LNCaP clone FGC (cell line): ENCODE data around the gene TOP3B.

Experiments used
- DNase-seq: peaks from one replicate; pipeline ENCODE4 v3.0.0-alpha.2; 2011; ENCODE audit warnings: low read depth
- H3K4me3 ChIP-seq: 2 replicates; pipeline ENCODE4 v1.5.1; 2011; ENCODE audit warnings: mild to moderate bottlenecking, low read depth, low read length, control low read depth
- TF ChIP-seq, protein P1 (sequence below): IDR thresholded peaks from 2 replicates; pipeline ENCODE4 v1.5.1; 2012; ENCODE audit warnings: mild to moderate bottlenecking; ENCODE audit not compliant: control insufficient read depth, insufficient read depth; ENCODE audit errors: extremely low read depth

Gene TOP3B

GRCh38 chr22:21921729-21922128 lies 60.9 kb downstream of the TOP3B start:
- no peak overlapping the region for H3K4me3 ChIP-seq
- DNase-seq, result no peak
- TF ChIP-seq, protein P1, sequence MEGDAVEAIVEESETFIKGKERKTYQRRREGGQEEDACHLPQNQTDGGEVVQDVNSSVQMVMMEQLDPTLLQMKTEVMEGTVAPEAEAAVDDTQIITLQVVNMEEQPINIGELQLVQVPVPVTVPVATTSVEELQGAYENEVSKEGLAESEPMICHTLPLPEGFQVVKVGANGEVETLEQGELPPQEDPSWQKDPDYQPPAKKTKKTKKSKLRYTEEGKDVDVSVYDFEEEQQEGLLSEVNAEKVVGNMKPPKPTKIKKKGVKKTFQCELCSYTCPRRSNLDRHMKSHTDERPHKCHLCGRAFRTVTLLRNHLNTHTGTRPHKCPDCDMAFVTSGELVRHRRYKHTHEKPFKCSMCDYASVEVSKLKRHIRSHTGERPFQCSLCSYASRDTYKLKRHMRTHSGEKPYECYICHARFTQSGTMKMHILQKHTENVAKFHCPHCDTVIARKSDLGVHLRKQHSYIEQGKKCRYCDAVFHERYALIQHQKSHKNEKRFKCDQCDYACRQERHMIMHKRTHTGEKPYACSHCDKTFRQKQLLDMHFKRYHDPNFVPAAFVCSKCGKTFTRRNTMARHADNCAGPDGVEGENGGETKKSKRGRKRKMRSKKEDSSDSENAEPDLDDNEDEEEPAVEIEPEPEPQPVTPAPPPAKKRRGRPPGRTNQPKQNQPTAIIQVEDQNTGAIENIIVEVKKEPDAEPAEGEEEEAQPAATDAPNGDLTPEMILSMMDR, result no peak

- DNase-seq, result no peak
- TF ChIP-seq, protein P1, result no peak
- H3K4me3 ChIP-seq, result no peak overlapping the region
Observed at GRCh38 chr22:21921184-21921721, 61.3 kb downstream of the TOP3B start.

DNA sequence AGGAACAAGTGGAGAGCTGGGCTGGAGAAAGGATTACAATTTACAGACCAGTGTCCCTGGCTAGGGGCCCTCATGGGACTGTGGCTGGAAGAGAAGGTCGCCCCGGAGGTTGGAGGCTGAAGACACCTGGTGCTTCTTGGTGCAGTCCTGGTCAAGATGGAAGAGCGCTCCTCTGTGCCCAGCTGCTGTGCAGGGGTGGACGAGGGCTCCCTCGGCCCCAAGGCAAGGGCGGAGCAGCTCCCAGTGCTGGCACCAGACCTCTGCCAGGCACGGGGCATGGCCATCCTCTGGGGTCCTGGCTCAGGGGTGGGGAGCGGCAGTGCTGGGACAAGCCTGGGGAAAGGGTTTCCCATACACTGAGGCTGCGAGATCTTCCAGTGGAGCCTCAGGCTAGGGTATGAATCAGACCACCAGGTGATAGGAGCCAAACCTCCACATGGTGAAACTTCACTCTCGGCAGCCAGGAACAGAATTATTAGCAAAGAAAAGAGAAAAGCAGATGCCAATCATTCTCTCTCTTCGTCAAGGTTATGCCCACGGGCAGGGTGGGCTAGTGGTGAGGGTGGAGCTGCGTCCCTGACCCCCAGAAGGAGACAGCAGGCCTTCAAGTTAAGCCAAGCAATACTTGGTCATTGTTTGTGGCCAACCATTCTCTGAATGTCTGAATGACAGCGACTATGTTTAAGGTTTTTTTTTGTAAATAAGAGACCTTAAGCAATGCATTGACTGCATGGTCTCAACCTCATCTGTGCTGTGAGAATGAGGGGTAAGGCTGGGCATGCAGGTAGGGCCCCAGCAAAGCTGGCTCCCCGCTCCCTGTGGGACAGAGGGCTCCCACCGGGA lies 62.0 kb downstream of the TOP3B start:
- no peak for DNase-seq
- TF ChIP-seq, protein P1, result no peak
- no peak overlapping the region for H3K4me3 ChIP-seq

DNA sequence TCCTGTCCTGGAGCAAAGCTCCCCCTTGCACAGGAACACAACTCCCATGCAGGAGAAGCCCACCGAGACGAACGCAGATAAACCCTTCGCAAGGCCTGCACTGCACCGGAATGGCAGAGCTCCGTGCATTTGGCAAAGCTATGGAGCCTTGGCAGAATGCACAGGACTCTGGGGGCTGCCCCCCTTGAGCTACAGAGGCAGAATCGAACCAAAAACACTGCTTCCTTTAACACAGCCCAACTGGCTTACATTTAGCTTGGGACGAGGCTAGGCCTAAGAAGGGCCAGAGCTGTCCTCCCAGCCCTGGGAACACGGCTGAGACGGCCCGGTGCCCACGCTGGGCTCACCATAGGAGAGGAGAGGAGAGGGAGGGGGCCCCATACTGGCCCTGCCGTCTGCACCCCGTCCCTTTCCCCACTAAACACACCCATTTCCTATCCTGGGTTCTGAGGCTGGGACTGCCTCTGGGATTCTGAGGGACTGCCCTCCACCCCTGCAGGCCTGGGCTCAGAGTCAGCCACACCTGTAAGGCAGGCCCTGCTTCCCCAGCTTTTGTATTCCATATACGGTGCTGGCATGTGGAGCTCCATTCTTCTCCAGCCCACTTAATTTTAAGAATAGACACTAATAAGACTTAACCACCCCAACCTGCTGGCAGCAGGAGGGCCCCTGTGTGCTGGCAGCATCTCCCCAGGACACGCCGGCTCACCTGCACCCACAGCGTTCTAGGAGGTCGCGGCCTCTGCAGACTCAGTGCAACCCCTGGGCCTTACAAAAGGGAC lies 62.9 kb downstream of the TOP3B start:
- TF ChIP-seq, protein P1, result no peak
- H3K4me3 ChIP-seq, result no peak overlapping the region
- DNase-seq, result no peak

DNA sequence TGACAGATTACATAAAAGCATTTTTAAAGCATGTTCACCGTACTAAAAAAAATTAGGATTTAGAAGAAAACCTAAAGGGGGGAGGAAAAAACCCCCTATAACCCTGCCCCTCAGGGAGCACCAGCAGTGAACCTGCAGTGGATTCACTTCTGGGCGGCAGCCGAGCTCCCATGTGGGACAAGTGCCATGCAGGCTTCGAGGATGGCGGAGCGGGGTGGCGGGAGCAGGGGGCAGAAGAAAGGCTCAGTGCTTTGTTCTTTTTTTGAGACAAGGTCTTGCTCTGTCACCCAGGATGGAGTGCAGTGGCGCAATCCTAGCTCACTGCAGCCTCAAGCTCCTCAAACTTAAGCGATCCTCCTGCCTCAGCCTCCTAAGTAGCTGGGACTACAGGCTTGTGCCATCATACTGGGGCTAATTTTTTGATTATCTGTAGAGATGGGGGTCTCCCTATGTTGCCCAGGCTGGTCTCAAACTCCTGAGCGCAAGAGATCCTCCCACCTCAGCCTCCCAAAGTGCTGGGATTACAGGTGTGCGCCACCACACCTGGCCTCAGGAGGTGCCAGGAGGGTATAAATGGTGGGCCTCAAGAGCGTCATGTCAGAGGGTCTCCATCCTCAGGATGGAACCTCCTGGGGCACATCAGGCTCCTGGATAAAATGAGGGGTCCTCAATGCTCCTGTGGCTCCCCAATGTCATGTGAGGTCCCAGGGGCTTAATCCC lies 64.0 kb downstream of the TOP3B start:
- no peak for DNase-seq
- H3K4me3 ChIP-seq, result no peak overlapping the region
- TF ChIP-seq, protein P1, result no peak

DNA sequence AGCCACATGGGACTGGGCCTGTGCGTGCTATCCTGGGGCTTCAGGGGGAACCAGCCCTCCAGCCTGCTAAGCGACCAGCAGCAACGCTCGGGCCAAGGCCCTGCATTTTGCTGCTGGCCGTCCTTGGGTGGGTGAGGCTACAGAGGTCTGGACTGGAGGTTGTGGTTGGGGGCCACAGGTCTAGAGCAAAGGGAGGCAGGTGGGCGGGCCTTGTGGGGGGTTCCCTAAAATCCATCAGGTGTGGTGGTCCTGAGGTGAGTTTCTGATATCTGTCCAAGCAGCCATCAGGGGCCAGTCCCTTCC lies 64.7 kb downstream of the TOP3B start:
- TF ChIP-seq, protein P1, result no peak
- DNase-seq, result no peak
- no peak overlapping the region for H3K4me3 ChIP-seq
